COR-L47 (cell line): ENCODE results near the gene MID1.
"Not testable (repeated sequence)": the region's sequence is repeated elsewhere in the genome, so short reads cannot be mapped to it uniquely, and the experiment has no call there.

Experiments
- DNase-seq: peaks from one replicate; lab custom pipeline; 2025; lab: John Stamatoyannopoulos, UW

MID1 gene

DNA sequence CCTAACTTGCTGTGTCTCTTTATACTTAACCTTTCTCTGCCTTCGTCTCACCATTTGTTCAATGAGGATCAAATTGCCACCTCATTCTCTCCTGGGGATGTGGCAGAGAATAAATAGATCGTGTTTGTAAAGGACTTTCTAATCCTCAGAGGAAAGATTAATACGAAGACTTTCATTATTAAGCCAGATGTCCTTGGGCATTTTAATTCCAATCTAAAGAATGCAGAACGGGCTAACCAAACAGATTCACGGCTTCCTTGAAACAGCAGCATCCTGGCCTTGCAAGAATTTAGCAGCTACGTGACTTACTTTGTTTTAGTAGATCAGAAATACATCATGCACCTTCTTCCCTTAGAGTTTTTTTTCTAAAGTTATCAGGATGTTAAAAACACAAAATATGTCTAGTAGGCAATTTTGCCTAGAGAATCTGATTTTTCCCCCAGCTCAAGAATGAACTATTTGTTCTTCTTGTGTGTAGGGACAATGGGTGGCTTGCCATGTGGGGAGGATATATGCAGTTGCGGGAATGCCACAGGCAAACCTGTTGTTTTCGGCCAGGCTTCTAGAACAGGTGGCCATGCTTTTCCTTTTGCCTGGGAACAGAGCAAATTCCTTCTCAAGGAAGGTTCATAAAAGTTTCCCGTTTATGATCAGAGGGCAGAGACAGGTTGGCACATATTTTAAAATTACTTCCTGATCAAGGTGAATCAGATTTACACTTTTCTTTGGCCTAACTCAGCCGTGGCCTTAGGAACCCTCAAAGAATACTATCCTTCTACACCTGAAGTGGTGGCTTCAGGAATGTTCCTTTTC is 3.0 kb downstream of the MID1 start:
- no peak for DNase-seq

DNA sequence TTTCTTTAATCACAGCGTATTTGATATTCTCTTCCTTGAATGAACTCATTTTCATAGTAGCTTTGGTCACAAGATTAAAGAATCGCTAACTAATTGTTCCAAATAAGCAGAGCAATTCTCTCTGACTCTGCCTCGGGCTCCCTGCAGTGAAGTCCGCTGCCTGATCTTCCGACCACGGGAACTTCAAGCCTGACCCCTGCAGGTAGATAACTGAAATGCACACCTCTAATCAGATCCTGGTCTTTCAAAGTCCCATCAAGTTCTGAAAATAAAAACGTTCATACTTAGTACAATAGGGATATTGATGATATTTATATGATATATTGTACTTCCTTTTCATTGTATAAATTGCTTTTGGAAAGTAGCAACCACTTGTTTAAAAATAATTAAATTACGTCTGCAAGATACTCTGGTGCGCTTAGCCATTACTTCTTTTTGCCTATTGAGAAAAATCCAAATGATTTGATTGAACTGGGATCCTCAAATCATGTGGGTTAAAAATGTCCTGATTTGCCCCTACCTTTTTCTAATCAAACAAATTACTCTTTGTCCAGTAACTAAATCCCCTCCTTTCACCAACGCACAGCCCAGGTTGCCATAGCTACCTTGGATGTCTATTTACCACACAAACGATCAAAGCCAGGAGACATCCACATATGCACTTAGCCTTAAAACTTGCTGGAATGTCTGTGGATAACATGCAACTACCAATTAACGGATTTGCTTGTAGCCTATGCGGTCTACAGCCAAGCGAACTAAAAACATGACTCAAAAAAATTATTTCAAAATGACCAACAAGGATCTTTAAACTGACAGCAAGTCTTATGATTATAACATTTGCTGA is 4.2 kb downstream of the MID1 start:
- DNase-seq = peak; percentile 37

DNA sequence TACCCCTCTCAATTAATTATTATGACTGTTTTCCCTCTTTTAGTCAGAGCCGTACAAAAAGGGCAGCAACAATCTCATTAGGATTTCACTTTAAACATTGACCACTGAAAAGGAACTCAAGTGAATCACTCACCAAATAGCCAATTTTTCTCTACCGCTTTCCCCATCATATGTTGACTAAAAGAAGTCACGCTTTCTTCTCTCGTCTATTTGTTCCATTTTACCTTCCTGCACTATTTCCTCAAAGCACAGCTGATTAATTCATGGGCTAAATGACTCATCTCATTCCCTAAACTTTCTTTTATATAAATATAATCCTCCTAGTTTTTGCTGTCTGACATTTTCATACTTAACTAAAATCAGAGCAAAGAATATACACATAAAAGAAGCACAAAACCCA is 8.2 kb downstream of the MID1 start:
- DNase-seq = no peak

DNA sequence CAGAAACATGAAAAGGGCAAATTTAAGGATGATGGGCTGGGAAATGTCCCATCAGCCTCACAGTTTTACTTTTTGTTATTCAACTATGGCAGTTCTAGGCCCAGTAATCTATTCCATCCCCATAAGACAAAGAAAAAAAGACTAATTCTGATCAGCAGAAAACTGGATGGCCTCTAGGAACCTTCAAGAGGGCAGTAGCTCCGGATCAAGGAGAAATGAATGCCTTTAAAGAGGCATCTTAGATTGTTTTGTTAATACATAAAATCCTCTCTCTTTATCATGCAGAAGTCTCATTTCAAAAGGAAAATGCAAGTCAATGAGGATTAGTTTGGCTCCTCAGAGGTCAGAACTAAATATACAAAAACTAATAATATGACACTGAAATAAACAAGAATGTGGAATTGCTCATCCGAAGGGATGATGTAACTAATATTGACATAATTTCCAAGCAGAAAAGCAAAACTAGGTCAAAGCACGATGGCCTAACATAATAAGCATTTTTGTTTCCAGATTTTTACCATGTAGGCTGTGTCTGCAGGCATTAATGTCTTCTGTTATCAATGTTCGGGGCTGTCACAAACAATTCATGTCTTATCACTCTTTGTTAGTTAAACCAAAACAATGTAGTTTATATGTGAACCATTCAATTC is 8.8 kb downstream of the MID1 start:
- no peak for DNase-seq

DNA sequence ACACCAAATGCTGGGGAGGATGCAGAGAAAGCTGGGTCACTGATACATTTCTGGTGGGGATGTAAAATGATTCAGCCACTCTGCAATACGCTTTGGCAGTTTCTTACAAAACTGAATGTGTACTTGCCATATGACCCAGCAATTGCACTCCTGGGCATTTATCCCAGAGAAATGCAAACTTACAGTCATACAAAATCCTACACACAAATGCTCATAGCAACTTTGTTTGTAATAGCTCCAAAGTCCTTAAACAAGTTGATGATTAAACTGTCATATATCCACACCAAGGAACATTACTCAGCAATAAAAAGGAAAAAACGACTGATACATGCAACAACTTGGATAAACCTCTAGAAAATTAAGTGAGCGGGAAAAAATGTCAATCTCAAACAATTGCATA is 12.3 kb downstream of the MID1 start:
- no peak for DNase-seq

DNA sequence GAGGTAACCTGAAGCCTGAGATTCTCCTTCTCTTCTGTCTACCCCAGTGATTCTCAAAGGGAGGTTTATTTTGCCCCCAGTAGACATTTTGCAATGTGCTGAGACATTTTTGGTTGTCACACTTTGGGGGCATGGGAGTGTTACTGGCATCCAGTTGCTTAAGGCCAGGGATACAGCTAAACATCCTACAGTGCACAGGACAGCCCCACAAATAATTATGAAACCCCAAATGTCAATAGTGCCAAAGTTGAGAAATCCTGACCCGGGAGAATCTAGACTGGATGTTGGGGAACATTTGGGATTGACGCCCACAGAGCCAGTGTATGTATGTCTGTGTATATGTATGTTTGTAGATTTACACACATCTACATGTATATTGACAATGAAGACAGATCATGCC is 13.2 kb downstream of the MID1 start:
- DNase-seq = no peak

DNA sequence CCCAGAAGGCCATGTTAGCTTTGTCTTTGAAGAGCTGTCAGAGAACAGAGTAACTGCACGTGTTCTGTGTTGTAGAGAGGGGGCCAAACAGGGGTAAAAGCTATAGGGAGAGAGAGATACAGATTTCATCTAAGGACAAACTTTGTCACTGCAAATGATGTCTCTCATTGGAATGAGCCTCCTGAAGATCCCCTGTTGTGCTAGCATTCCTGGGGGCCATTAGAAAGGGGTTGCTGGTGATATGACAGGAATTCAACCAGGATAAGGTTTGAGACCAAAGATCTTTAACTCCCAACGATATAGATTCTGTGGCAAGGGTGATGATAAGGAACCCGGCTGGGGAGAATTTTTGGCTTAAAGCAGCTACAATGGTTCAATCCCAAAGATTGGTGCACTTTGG is 16.8 kb downstream of the MID1 start:
- no peak for DNase-seq

DNA sequence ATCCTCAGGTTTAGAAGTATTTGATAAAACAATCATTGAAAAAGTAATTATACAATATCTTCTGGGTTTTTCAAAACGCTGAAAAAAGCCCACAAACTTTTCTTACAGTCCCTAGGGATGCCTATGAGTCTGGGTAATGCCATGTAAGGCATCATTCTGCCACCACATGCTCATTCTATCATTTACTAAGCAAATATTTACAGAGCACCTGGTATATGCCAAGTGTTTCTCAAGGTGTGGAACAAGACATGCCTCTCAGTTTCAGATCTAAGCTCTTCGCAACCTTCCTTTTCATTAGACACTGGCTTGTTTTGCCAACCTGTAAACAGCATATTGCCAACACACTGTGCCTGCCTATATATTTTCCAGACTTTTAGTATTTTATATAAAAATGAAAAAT is 17.7 kb downstream of the MID1 start:
- no peak for DNase-seq

DNA sequence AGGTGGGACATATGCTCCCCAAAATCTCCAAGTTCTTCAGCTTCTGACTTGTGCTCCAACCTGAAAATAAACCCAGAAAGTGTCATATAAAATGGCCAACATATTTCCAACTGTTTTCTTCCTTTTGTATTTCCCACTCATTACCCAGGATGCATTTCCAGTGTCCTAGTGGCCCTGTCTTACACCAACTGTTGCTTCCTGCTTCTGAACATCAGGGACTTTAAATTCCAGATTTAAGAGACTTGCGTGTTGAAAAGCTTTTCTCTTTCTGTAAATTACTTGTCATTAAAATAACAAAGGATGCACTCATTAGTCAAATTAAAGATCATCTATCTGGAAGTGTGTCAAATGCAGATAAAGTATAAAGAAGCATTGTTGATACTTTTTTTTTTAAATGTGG is 19.9 kb downstream of the MID1 start:
- DNase-seq = no peak

DNA sequence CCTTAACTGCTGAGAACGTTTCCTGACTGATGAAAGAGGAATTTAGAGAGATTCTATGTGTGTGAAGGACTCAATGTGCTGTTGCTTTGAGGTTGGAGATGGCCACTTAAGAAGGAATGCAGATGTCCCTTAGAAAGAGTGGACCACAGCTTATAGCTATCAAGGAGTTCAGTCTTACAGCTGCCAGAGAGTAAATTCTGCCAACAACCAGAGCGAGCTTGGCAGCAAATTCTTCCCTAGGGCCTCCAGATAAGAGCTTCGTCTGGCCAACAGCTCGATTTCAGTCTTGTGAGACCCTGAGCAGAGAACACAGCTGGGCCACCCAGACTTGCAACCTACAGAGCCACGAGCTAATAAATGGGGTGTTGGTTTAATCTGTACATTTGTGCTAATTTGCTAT is 21.8 kb downstream of the MID1 start:
- DNase-seq = no peak

DNA sequence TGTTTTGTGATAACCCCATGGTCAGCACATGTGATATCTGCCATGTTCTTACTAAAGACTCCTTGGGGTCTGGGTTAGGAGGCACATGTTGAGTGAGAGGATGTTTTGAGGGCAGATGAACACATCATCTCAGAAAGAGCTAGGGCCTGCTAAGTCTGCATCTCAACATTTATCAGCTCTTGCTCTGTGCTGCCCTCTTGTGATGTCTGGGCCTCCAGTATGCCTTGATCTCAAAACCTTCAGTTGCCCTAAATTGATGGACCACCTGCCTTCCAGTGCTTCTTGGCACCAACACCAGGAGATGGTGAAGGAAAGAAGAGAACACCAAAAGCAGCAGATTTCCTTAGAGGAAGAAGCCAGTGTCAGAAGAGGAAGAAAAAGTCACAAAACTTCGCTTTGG is 22.5 kb downstream of the MID1 start:
- DNase-seq = no peak

DNA sequence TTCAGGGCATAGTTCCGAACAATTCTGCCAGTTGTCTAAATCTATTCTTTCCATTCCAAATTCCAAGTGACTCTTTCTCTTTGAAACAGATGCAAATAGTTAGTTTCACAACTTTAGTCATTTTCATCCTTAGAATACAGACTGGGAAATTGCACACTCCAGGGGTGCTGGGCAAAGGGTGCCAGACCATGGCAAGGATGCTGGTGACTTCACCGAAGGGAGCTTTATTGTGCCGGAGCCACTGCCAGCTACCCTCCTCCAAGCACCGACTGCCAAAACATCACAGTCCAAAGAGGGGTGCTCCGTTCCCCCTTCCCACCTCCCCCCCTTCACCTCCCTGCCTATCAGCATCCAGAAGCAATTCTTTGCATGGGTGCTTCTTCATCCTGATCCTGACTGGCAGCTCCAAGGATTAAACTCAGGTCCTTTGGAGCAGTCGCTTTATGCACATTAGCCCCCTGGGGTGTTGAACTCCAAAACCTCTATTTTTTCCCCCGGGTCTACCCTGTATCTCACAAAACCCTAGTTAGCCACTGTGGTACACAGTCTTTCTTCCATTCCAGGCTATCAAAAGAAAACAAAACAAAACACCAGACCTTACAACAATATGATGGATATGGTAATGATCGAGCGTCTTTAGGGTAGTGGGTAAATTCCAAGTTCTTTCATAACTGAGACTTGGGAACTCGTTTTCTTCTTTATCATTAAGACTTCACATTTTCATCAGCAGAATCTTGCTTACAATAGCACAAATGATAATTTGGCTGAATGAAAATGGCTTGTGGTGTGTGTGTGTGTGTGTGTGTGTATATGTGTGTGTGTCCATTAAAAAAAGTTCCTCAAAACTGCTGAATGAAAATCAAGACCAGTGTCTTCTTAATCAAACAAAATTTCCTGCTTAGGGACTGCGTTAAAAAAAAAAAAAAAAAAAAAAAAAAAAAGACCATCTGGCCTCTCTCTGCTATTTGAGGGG is 28.7 kb downstream of the MID1 start:
- no peak for DNase-seq

DNA sequence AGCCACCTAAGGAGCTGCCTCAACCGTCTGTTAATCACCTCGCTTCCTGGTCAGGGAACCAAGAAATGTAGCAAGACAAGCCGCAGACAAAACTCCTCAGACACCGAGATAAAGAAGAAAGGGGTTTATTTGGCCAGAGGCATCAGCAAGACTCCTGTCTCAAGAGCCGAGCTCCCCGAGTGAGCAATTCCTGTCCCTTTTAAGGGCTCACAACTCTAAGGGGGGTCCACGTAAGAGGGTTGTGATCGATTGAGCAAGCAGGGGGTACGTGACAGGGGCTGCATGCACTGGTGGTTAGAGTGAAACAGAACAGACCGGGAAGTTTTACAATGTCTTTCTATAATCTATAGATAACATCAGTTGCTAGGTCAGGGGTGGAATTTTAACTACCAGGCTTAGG is 30.6 kb downstream of the MID1 start:
- DNase-seq = not testable (repeated sequence)

DNA sequence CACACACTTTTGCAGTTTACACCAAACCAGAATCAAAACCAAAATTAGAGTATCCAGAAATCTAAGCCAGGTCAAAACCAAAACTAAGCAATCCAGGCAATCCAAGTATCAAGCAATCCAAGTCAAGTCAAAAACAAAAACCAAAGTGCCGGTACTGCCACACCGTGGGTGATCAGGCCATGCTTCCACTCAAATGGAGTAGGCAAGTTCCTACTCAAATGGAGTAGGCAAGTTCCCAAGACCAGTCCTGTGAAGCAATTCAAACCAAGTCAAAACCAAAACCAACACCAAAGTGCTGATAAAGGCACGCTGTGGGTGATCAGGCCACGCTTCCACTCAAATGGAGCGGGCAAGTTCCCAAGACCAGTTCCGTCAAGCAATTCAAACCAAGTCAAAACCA is 31.3 kb downstream of the MID1 start:
- no peak for DNase-seq

DNA sequence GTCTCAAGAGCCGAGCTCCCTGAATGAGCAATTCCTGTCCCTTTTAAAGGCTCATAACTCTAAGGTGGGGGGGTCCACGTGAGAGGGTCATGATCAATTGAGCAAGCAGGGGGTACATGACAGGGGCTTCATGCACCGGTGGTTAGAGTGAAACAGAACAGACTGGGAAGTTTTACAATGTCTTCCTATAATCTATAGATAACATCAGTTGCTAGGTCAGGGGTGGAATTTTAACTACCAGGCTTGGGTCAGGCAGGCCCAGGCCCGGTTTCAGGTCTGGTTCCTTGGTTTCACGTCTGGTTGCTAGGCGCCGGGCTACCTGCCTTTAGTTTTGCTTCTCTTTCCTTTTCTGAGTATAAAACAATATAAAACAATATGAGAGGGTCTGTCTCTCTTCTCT is 35.5 kb downstream of the MID1 start:
- DNase-seq = not testable (repeated sequence)

DNA sequence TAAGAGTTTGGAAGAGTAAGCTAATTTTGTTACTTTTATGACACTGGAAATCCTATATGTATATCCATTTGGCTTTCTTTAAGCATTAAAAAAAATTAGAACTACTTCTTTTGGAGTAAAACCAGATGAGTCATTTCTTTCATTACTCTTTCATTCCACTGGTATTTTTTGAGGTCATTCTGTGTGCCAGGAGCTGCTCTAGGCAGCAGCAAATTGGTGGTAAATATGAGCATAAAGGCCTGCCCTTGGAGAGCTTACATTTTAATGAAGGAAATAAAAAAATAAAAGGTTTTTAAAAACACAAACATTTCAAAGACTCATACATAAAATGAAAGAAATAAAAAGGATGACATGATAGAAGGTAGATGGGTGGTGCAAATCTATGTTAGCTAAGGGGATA is 37.4 kb downstream of the MID1 start:
- no peak for DNase-seq

DNA sequence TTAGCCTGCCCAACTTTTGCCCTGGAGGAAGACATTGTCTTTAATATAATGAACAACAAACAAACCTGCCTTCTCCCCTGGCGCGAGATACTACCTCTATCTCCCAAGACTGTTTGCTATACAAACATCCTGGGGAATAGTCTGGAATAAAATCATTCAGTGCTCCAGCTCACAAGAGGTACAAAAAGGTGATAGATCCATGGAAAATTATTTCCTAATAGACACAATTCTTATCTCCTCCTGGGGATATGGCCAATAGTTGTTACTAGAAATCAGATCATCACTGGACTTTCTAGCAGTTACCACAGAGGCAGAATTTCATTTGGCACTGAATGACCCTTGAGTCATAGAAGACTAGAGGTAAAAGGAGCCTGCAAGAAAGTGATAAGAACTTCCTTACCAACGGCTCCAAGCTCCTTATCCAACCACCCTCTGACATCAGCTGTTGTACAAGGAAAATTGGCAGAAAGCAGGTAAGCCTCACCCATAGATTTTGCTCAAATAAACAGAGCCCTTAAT is 38.1 kb downstream of the MID1 start:
- DNase-seq = no peak

DNA sequence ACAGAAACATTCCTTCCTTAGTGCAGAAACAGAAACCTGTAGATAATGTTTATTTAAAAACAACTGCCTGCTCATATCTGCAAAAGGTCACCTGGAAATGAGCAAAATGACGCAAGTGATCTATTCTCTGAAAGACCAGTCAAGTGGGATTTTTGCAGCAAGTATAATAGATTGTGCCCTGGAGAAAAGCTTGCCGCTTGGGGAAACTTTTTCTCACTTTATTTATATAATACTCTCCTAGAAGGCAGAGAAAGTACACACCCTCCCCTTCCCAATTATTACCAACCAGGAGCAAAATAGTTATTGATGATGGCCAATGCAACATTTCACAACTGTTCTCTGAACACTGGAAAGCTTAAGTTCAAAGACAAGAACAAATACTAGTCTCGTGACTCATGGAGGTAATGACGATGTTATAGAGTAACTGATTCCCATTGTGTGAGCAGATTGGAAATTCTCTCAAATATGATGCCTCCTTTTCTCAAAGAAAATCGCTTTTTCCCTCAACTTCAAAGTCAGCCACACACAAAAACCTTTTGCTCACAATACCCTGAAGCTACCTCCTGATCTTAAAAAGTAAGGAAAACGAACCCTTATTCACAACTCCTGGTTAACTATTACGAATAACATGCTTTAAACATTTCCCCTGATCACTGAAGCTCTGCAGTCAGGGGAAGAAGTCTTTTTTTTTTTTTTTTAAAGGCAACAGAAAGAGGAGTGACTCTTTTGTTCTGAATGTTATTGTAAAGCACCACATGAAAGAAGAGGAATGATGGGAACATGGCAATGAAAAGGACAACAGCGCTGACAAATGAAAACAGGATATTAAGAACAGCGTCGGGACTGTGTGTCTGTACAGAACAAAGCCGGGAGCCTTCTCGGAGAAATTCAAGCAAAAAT is 41.0 kb downstream of the MID1 start:
- DNase-seq = no peak

DNA sequence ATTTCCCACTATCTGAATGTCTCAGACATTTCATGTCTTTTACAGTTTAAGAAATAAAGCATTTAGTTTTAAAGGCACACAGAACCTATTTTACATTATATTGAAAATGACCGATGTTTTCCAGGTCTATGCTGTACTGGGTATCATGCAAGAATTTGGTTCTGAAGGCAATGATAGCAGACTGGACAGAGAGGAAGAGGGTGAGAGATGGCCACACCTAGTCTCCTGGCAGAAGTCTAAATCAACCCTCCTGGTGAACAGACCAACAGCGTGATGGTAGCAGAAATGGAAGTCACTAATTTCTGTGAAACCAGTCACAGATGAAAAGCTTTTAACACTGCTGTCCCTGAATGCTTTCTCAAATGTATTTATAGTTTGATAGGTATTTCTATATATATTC is 41.9 kb downstream of the MID1 start:
- DNase-seq = no peak

DNA sequence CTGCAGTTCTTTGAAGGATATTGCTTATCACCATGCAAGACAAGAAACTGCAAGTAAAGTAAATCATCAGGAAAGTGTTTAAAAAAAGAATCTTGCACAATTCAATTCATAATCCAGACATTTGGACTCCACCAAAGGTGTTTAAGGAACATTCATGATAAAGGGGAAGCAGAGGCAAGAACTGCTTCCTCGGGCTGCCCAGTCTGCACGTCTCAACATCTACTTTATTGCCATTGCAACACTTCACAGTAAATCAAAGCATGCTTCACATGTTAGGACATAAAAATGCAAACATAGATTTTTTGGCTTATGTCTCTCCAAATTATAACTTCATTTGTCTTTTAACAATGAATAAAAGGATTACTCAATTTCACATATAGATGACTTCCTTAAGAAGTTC is 42.5 kb downstream of the MID1 start:
- DNase-seq = no peak
